Choroid plexus epithelial cell (primary cell): ENCODE results near the gene N4BP2L2.

Source experiments
- DNase-seq: peaks from one replicate; pipeline ENCODE4 v3.0.0-alpha.2; 2010; ENCODE audit warnings: low read depth
- H3K4me3 ChIP-seq: 2 replicates; pipeline ENCODE4 v1.5.1; 2011; ENCODE audit warnings: low read depth, mild to moderate bottlenecking, control low read depth, low read length, moderate library complexity
- TF ChIP-seq, protein P1 (sequence below): conservative IDR thresholded peaks from 2 replicates; pipeline ENCODE4 v1.5.1; 2011; ENCODE audit warnings: low read depth, mild to moderate bottlenecking, control low read depth, inconsistent platforms, low read length, moderate library complexity

N4BP2L2 gene

DNA sequence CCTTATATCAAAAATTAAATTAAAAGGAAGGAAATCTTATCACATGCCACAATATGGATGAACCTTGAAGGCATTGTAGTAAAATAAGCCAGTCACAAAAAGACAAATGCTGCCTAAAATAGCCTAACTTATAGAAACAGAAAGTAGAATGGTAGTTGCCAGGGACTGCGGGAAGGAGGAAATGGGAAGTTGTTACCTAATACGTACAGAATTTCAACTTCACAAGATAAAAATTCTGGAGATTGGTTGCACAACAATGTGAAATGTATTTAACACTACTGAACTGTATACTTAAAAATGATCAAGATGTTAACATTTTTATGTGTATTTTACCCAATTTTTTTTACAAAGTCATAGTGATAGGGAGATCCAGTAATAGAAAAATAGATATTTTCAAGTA, 10.2 kb upstream of the N4BP2L2 start:
- TF ChIP-seq, protein P1, sequence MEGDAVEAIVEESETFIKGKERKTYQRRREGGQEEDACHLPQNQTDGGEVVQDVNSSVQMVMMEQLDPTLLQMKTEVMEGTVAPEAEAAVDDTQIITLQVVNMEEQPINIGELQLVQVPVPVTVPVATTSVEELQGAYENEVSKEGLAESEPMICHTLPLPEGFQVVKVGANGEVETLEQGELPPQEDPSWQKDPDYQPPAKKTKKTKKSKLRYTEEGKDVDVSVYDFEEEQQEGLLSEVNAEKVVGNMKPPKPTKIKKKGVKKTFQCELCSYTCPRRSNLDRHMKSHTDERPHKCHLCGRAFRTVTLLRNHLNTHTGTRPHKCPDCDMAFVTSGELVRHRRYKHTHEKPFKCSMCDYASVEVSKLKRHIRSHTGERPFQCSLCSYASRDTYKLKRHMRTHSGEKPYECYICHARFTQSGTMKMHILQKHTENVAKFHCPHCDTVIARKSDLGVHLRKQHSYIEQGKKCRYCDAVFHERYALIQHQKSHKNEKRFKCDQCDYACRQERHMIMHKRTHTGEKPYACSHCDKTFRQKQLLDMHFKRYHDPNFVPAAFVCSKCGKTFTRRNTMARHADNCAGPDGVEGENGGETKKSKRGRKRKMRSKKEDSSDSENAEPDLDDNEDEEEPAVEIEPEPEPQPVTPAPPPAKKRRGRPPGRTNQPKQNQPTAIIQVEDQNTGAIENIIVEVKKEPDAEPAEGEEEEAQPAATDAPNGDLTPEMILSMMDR = no peak
- H3K4me3 ChIP-seq = no peak overlapping the region
- peak; percentile 77 for DNase-seq

DNA sequence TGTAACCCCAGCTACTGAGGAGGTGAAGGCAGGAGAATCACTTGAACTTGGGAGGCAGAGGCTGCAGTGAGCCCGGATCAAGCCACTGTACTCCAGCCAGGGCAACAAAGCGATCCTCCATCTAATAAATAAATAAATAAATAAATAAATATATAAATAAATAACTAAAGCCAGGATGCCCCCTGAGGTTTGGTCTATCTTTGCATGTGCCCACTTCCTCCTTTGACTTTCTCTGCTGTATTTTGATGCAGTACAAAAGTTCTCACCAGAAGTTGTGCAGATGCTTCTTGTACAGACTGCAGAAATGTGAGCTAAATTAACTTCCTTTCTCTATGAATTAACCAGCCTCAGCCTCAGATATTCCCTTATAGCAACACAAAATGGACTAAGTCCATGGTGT, 6.5 kb upstream of the N4BP2L2 start:
- TF ChIP-seq, protein P1 = no peak
- no peak overlapping the region for H3K4me3 ChIP-seq
- no peak for DNase-seq

DNA sequence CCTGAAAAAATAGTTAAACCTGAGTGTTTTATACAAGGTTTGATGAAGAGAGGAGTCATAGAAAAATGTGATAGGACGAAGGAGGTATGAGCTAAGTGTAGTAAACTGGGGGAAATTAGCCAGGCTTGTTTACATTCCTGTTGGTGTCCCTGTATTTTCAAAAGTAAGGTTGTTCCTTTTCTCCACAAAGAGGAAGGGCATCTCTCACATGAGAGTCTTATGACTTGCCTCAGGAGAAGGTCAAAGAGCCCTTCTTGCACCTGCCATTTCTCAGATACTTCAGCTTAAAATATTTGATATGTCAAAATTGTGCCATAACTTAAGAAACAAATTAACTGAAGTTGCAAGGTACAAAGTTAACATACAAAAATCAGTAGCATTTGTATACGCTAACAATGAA, 3.6 kb upstream of the N4BP2L2 start:
- TF ChIP-seq, protein P1 = no peak
- DNase-seq = no peak
- no peak overlapping the region for H3K4me3 ChIP-seq

DNA sequence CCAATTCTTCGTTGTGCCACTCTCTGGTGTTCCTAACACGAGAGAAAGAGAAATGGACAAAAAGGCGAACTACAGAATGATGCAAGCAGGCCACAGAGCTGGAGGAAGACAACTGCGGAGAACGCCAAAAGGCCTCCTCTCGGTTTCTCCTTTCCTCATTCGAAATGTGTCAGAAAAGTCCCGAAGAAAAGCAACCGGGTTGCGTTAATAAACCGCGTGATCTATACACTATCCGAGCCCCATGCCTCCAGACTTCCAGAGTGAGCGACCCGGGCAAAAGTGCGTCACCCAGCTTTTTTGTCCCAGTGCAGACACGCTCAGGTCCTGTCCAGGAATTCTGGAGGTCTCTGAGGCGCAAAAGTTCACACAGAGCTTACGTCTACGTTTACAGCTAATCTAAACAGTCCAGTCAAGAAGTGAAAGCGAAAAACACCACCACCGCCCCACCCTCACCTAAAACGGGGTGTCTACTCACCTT, 413 bp downstream of the N4BP2L2 start:
- DNase-seq = peak; percentile 61
- peak overlapping the region; percentile 92 for H3K4me3 ChIP-seq
- TF ChIP-seq, protein P1 = no peak

DNA sequence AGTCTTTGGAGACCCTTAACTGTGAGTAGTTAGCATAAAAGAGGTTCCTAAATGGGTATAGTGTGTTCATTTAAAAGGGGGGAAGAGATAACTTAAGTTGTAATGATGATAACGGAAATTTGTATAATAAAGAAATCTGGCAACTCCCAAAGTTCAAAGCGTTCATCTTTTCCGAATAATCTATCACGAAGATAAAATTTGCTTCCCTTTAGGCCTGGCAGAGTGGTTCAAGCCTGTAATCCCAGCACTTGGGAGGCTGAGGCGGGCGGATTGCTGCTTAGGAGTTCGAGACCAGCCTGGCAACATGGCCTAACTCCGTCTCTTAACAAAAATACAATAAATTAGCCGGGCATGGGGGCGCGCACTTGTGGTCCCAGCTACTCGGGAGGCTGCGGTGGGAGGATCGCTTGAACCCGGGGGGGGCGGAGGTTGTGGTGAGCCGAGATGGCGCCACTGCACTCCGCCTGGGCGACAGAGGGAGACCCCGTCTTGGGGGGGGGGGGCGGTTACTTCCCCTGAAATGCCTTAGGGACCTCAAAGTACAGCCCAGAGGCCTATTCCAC, 934 bp downstream of the N4BP2L2 start:
- peak; percentile 28 for DNase-seq
- H3K4me3 ChIP-seq = peak overlapping the region; percentile 92
- TF ChIP-seq, protein P1 = peak; percentile 8

DNA sequence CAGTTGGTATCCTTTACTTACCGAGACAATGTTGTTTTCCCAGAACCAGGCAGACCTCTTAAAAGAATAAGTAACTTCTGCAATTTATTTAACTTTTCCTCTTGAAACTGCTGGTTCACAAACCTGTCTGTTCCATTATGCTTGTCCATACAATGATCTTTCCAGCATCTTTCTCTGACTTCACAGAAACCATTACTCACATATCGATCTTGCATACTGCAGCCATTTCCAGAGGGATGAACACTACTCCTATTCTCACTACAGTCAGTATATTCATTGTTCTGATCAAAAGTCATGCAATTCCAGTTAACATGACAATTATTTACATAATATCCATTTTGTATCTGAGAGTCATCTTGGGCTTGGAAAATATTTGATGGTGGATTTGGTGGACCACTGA, 2.8 kb downstream of the N4BP2L2 start:
- no peak for DNase-seq
- TF ChIP-seq, protein P1 = no peak
- no peak overlapping the region for H3K4me3 ChIP-seq

DNA sequence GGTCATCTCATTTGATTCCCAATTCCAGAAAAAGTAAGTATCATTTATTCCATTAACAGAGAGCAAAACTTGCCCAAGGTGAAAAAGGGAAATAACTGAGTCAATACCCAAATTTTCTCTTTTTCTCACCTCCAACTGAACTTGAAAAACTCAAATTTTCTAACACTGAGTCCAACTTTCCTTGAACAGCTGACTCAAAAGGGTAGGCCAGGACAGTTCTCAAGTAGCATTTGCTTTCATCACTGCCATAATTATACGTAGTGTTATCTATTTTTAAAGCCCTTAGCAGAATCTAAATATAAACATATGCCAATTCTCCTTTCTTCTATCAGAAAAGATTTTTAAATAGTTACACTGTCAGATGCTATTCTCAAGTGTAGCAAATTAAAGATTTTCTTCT, 3.5 kb downstream of the N4BP2L2 start:
- DNase-seq = no peak
- H3K4me3 ChIP-seq = no peak overlapping the region
- TF ChIP-seq, protein P1 = no peak
